ENCODE measurements around the gene PDE9A. TPM values are rescaled to one million over a fixed set of nuclear protein-coding genes. Genes with fewer than 3 reads are reported as not detected.

Gene PDE9A
- total RNA-seq, 2 donors from 2014 or later, result 11.8 to 19.3 TPM

DNA sequence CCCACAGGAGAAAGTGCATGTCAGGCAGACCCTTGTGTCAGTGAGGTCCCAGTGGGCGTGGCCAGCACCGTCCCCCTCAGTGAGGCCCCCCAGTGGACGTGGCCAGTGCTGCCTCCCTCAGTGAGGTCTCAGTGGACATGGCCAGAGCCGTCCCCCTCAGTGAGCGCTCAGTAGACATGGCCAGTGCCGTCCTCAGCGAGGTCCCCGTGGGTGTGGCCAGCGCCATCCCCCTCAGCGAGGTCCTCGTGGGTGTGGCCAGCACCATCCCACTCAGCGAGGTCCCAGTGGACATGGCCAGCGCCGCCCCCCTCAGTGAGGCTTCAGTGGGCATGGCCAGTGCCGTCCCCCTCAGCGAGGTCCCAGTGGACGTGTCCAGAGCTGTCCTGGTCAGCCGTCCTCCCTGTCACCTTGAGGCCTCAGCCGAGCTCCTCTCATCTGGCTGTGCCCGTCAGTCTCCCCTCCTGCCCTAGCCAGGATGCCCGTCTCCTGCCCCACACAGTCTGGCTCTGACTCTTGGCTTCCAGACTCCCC, 35.5 kb downstream of the PDE9A start:
- H3K9me3 Mint-ChIP-seq, result no peaks in the 10 kb centered on the region
- no peak overlapping the region for H3K4me3 Mint-ChIP-seq
- no peaks in the 10 kb centered on the region for H3K27me3 Mint-ChIP-seq (ENCODE audit: low read depth)
- peak in 1 of 2 donors; percentile 15 for DNase-seq
- H3K27ac Mint-ChIP-seq, result no peak overlapping the region
- peaks cover 0 to 4% of the 10 kb centered on the region in 2 donors for H3K36me3 Mint-ChIP-seq (ENCODE audit: insufficient read depth in 2 of 2)
- ATAC-seq (replicated peaks in 1 of 2), result no peak
- peaks cover 17% of the 10 kb centered on the region for H3K4me1 Mint-ChIP-seq (ENCODE audit: low read depth)

- Mint-ChIP-seq H3K4me3 (no peak overlapping the region), H3K27ac (no peak overlapping the region), H3K4me1 (ENCODE audit: low read depth) (peaks cover under 1% of the 10 kb centered on the region), H3K9me3 (no peaks in the 10 kb centered on the region), H3K27me3 (ENCODE audit: low read depth) (no peaks in the 10 kb centered on the region), H3K36me3 (ENCODE audit: insufficient read depth in 2 of 2) (peaks cover 0 to 4% of the 10 kb centered on the region in 2 donors)
- DNase-seq (no peak), ATAC-seq (replicated peaks in 1 of 2) (no peak)
Observed at GRCh38 chr21:42690586-42690985, 37.2 kb downstream of the PDE9A start.

GRCh38 chr21:42691901-42692559, 38.6 kb downstream of the PDE9A start:
- Mint-ChIP-seq H3K4me1 (ENCODE audit: low read depth) (no peaks in the 10 kb centered on the region), H3K4me3 (no peak overlapping the region), H3K36me3 (ENCODE audit: insufficient read depth in 2 of 2) (peaks cover 0 to 2% of the 10 kb centered on the region in 2 donors), H3K27ac (no peak overlapping the region), H3K9me3 (no peaks in the 10 kb centered on the region), H3K27me3 (ENCODE audit: low read depth) (no peaks in the 10 kb centered on the region)
- ATAC-seq (replicated peaks in 1 of 2) (no peak), DNase-seq (no peak)

- Mint-ChIP-seq H3K4me1 (ENCODE audit: low read depth) (no peaks in the 10 kb centered on the region), H3K36me3 (ENCODE audit: insufficient read depth in 2 of 2) (peaks cover 0 to 2% of the 10 kb centered on the region in 2 donors), H3K27me3 (ENCODE audit: low read depth) (no peaks in the 10 kb centered on the region), H3K9me3 (no peaks in the 10 kb centered on the region), H3K4me3 (no peak overlapping the region), H3K27ac (no peak overlapping the region)
- ATAC-seq (replicated peaks in 1 of 2) (no peak), DNase-seq (no peak)
Observed at GRCh38 chr21:42692688-42693087, 39.3 kb downstream of the PDE9A start.

GRCh38 chr21:42694751-42695696, 41.6 kb downstream of the PDE9A start:
- Mint-ChIP-seq H3K4me1 (ENCODE audit: low read depth) (no peaks in the 10 kb centered on the region), H3K27me3 (ENCODE audit: low read depth) (no peaks in the 10 kb centered on the region), H3K27ac (no peak overlapping the region), H3K4me3 (no peak overlapping the region), H3K9me3 (no peaks in the 10 kb centered on the region), H3K36me3 (ENCODE audit: insufficient read depth in 2 of 2) (no peaks in the 10 kb centered on the region)
- no peak for ATAC-seq (replicated peaks in 1 of 2)
- DNase-seq, result no peak

GRCh38 chr21:42695697-42696380, 42.4 kb downstream of the PDE9A start:
- ATAC-seq (replicated peaks in 1 of 2) (no peak), DNase-seq (no peak)
- Mint-ChIP-seq H3K4me3 (no peak overlapping the region), H3K9me3 (no peaks in the 10 kb centered on the region), H3K36me3 (ENCODE audit: insufficient read depth in 2 of 2) (no peaks in the 10 kb centered on the region), H3K27ac (no peak overlapping the region), H3K27me3 (ENCODE audit: low read depth) (no peaks in the 10 kb centered on the region), H3K4me1 (ENCODE audit: low read depth) (no peaks in the 10 kb centered on the region)

- ATAC-seq (replicated peaks in 1 of 2), result no peak
- Mint-ChIP-seq H3K27ac (no peak overlapping the region), H3K27me3 (ENCODE audit: low read depth) (no peaks in the 10 kb centered on the region), H3K4me1 (ENCODE audit: low read depth) (no peaks in the 10 kb centered on the region), H3K4me3 (no peak overlapping the region), H3K9me3 (no peaks in the 10 kb centered on the region), H3K36me3 (ENCODE audit: insufficient read depth in 2 of 2) (no peaks in the 10 kb centered on the region)
- DNase-seq, result no peak
Observed at GRCh38 chr21:42696501-42697040, 43.1 kb downstream of the PDE9A start.

DNA sequence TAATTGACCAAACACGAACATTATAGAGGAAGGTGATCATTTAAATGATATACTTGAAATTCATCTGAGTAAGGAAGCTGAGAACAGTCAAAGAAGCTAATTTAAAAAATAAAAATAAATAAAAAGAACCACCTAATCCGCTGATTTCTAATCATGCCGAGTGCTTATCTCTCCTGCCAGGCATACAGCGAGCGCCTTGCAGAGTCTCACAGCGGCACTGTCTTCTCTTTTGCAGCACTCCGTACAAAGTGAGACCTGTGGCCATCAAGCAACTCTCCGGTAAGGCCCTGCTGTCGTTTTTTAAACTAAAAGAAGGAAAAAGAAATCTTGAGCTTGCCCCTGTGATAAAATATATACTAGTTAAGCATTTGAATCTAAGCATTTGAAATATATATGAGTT, 45.3 kb downstream of the PDE9A start:
- ATAC-seq (replicated peaks in 1 of 2) (no peak), DNase-seq (no peak)
- no peaks in the 10 kb centered on the region for H3K4me1 Mint-ChIP-seq (ENCODE audit: low read depth)
- no peaks in the 10 kb centered on the region for H3K27me3 Mint-ChIP-seq (ENCODE audit: low read depth)
- H3K27ac Mint-ChIP-seq, result no peak overlapping the region
- H3K36me3 Mint-ChIP-seq (ENCODE audit: insufficient read depth in 2 of 2), result peaks cover 0 to 2% of the 10 kb centered on the region in 2 donors
- no peak overlapping the region for H3K4me3 Mint-ChIP-seq
- H3K9me3 Mint-ChIP-seq, result no peaks in the 10 kb centered on the region

- no peaks in the 10 kb centered on the region for H3K27me3 Mint-ChIP-seq (ENCODE audit: low read depth)
- H3K36me3 Mint-ChIP-seq (ENCODE audit: insufficient read depth in 2 of 2), result peaks cover 0 to 2% of the 10 kb centered on the region in 2 donors
- no peak overlapping the region for H3K27ac Mint-ChIP-seq
- ATAC-seq (replicated peaks in 1 of 2) (no peak), DNase-seq (no peak)
- H3K4me3 Mint-ChIP-seq, result no peak overlapping the region
- no peaks in the 10 kb centered on the region for H3K9me3 Mint-ChIP-seq
- H3K4me1 Mint-ChIP-seq (ENCODE audit: low read depth), result no peaks in the 10 kb centered on the region
Observed at GRCh38 chr21:42699196-42699595, 45.8 kb downstream of the PDE9A start.

GRCh38 chr21:42701706-42702456, 48.5 kb downstream of the PDE9A start:
- ATAC-seq (replicated peaks in 1 of 2) (no peak), DNase-seq (no peak)
- Mint-ChIP-seq H3K27ac (no peak overlapping the region), H3K27me3 (ENCODE audit: low read depth) (no peaks in the 10 kb centered on the region), H3K9me3 (no peaks in the 10 kb centered on the region), H3K36me3 (ENCODE audit: insufficient read depth in 2 of 2) (peaks cover 0 to 2% of the 10 kb centered on the region in 2 donors), H3K4me1 (ENCODE audit: low read depth) (no peaks in the 10 kb centered on the region), H3K4me3 (no peak overlapping the region)

DNA sequence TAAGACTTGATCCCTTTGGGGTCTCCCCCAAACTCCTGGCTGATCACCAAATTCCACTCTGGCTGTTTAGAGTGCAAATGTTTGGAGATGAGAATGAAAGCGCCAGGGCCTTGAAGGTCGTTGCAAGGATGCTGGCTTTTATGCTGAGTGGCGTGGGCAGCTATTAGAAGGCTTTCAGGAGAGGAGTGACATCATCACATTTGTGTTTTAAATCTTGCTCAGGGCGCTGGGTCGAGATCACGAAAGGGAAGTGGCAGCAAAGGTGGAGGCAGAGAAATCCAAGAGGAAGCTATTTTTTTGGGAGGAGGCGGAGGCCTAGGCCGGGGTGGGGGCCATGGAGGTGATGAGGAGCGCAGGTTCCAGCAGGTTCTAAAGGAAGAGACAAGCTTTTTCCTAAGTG, 49.3 kb downstream of the PDE9A start:
- no peak overlapping the region for H3K27ac Mint-ChIP-seq
- no peak for DNase-seq
- no peak for ATAC-seq (replicated peaks in 1 of 2)
- H3K9me3 Mint-ChIP-seq, result no peaks in the 10 kb centered on the region
- H3K27me3 Mint-ChIP-seq (ENCODE audit: low read depth), result no peaks in the 10 kb centered on the region
- H3K36me3 Mint-ChIP-seq (ENCODE audit: insufficient read depth in 2 of 2), result peaks cover 0 to 2% of the 10 kb centered on the region in 2 donors
- H3K4me1 Mint-ChIP-seq (ENCODE audit: low read depth), result no peaks in the 10 kb centered on the region
- no peak overlapping the region for H3K4me3 Mint-ChIP-seq

DNA sequence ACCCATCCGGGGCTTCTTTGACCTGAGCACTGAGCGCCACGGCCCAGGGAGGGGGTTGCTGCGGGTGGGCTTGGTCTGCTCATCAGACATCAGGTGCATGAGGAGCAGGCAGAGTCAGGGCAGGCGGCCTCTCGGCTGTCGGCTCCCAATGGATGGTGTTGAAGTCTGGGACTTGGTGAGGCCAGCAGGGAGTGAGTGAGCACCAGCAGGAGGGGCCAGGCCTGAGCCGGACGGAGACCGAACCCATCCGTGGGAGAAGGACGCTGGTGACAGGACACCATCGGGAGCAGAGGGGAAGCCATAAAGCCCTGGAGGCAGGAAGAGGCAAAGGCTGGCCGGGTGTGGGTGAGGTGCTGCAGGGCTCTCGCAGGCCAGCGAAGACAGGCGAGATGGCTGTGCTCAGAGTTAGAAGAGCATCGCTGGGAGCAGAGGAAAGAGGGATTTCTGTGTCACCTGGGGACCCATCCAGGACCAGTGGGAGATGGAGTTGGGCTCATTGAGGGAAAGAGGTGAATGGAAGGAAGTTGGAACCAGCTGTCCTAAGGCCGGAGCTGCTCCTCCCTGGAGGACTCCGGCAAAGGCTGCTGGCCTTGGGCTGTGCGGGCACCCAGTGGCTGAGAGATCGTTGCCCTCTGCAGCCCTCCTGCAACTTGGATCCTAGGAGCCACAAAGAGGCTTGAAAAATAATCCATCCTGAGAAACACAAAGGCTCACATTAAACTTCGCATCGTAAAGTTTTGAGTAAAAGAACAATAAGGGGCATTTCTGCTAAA, 49.9 kb downstream of the PDE9A start:
- Mint-ChIP-seq H3K4me1 (ENCODE audit: low read depth) (no peaks in the 10 kb centered on the region), H3K27me3 (ENCODE audit: low read depth) (no peaks in the 10 kb centered on the region), H3K9me3 (no peaks in the 10 kb centered on the region), H3K27ac (no peak overlapping the region), H3K4me3 (no peak overlapping the region), H3K36me3 (ENCODE audit: insufficient read depth in 2 of 2) (peaks cover 0 to 2% of the 10 kb centered on the region in 2 donors)
- ATAC-seq (replicated peaks in 1 of 2) (no peak), DNase-seq (no peak)
